B cell (primary cell): ENCODE data around the gene ITGB6. TPM values are rescaled to one million over a fixed set of nuclear protein-coding genes. Genes with fewer than 3 reads are reported as not detected.

Experiments
- ATAC-seq: fragments of 200-7000 bp; cut with Tn5 transposase; one replicate; pipeline ENCODE4 v1.10.0; 2021; ENCODE audit warnings: low read depth, mild to moderate bottlenecking, moderate number of reproducible peaks, moderate library complexity
- CTCF ChIA-PET: fragments of 350-600 bp; sonication (Branson Sonifier 250); formaldehyde crosslinking; loops from one replicate; lab custom pipeline; 2021; ENCODE audit warnings: antibody characterized with exemption, inconsistent platforms; lab: Charles Lee
- POLR2A ChIA-PET: fragments of 350-600 bp; sonication (Branson Sonifier 250); formaldehyde crosslinking; loops from one replicate; lab custom pipeline; 2021; ENCODE audit warnings: antibody characterized with exemption; lab: Charles Lee
- DNase-seq: peaks from one replicate; pipeline ENCODE4 v3.0.0; 2013
- H2AFZ ChIP-seq: 2 replicates; pipeline ENCODE4 v1.6.1; 2012; ENCODE audit warnings: mild to moderate bottlenecking, low read depth, low read length; ENCODE audit not compliant: insufficient read depth, poor library complexity, severe bottlenecking
- H3K27ac ChIP-seq, 2 donors: 1 replicate in 1 of 2; 2 replicates in 1 of 2; pipeline ENCODE4 v1.5.1; 2012 to 2013; ENCODE audit warnings: low read length in 2 of 2, mild to moderate bottlenecking in 2 of 2, moderate library complexity in 1 of 2
- H3K27me3 ChIP-seq, 4 experiments: fragments of 200-600 bp in 1 of 4; sonication (generic) in 1 of 4; replicated peaks in 1 of 4; 1 replicate in 2 of 4; 2 replicates in 2 of 4; pipeline versions ENCODE4 v1.6.1 to v1.7.0; 2013 to 2016; ENCODE audit warnings: low read length in 3 of 4, mild to moderate bottlenecking in 2 of 4, mixed read lengths in 1 of 4, moderate library complexity in 1 of 4; ENCODE audit not compliant: insufficient read depth in 4 of 4, control insufficient read depth in 3 of 4; ENCODE audit errors: control extremely low read depth in 1 of 4
- H3K36me3 ChIP-seq, 2 experiments: replicated peaks in 1 of 2; 1 replicate in 1 of 2; 2 replicates in 1 of 2; pipeline versions ENCODE4 v1.6.1 to v1.7.1; 2013; ENCODE audit warnings: low read length in 1 of 2; ENCODE audit not compliant: insufficient read depth in 2 of 2, control insufficient read depth in 1 of 2; ENCODE audit errors: control extremely low read depth in 1 of 2, extremely low read depth in 1 of 2
- H3K4me1 ChIP-seq, 2 donors: fragments of 200-600 bp in 1 of 2; sonication (generic) in 1 of 2; 1 replicate in 1 of 2; 2 replicates in 1 of 2; pipeline versions ENCODE4 v1.5.1 to v1.6.1; 2013 to 2017; ENCODE audit warnings: low read length in 2 of 2; ENCODE audit not compliant: control insufficient read depth in 2 of 2, insufficient read depth in 2 of 2
- H3K4me2 ChIP-seq: replicated peaks from 2 replicates; pipeline ENCODE3; 2012; ENCODE audit warnings: mild to moderate bottlenecking, low read depth, low read length; ENCODE audit not compliant: poor library complexity, severe bottlenecking
- H3K4me3 ChIP-seq, 5 experiments: fragments of 200-600 bp in 1 of 5; sonication (generic) in 1 of 5; 1 replicate in 3 of 5; 2 replicates in 2 of 5; pipeline versions ENCODE4 v1.5.1 to v1.7.0; 2011 to 2016; ENCODE audit warnings: low read length in 4 of 5, mild to moderate bottlenecking in 4 of 5, low read depth in 2 of 5, control low read depth in 1 of 5, moderate library complexity in 1 of 5; ENCODE audit not compliant: insufficient read depth in 1 of 5; ENCODE audit errors: control extremely low read depth in 1 of 5, extremely low read depth in 1 of 5
- H3K79me2 ChIP-seq: fragments of 200-600 bp; sonication (generic); one replicate; pipeline ENCODE4 v1.6.0; 2016; ENCODE audit warnings: low read length; ENCODE audit not compliant: control insufficient read depth, insufficient read depth
- H3K9ac ChIP-seq: fragments of 200-600 bp; sonication (generic); 2 replicates; pipeline ENCODE4 v1.6.1; 2017; ENCODE audit warnings: mild to moderate bottlenecking, low read length, moderate library complexity
- H3K9me3 ChIP-seq, 3 donors: one replicate each; pipeline versions ENCODE4 v1.6.1 to v1.7.1; 2013; ENCODE audit warnings: low read length in 2 of 3; ENCODE audit not compliant: control insufficient read depth in 2 of 3, insufficient read depth in 1 of 3; ENCODE audit errors: control extremely low read depth in 1 of 3
- H4K20me1 ChIP-seq: 2 replicates; pipeline ENCODE4 v1.6.0; 2012; ENCODE audit warnings: mild to moderate bottlenecking, low read length; ENCODE audit not compliant: insufficient read depth, control insufficient read depth, poor library complexity, severe bottlenecking
- H3K27ac Mint-ChIP-seq: one replicate; pipeline ENCODE4 v1.8.0; 2021; ENCODE audit warnings: mixed read lengths
- H3K27me3 Mint-ChIP-seq: one replicate; pipeline ENCODE4 v1.8.0; 2021; ENCODE audit warnings: mixed read lengths
- H3K4me1 Mint-ChIP-seq: one replicate; pipeline ENCODE4 v1.8.0; 2021; ENCODE audit warnings: mixed read lengths
- H3K4me3 Mint-ChIP-seq: one replicate; pipeline ENCODE4 v1.8.0; 2021; ENCODE audit warnings: mixed read lengths
- H3K9me3 Mint-ChIP-seq: one replicate; pipeline ENCODE4 v1.8.0; 2022; ENCODE audit warnings: mixed read lengths; ENCODE audit not compliant: insufficient read depth
- EZH2 ChIP-seq: IDR thresholded peaks from 2 replicates; pipeline ENCODE4 v1.6.1; 2012; ENCODE audit warnings: borderline replicate concordance, low read depth, mild to moderate bottlenecking, moderate library complexity, low read length; ENCODE audit not compliant: insufficient read depth, poor library complexity, severe bottlenecking
- WGBS: methylation state at CpG from one replicate; pipeline ENCODE4 v1.1.5; 2013; ENCODE audit warnings: missing lambda C conversion rate; ENCODE audit not compliant: insufficient coverage; 5-methylcytosine and 5-hydroxymethylcytosine counted together
- intact Hi-C: fragments of 100-400 bp; cut with micrococcal nuclease; formaldehyde crosslinking; loops from one replicate; pipeline ENCODE4 v1.10.0; 2022
- polyA plus RNA-seq: library from polyadenylated mRNA; depleted of rRNA; stranded (reverse); fragments of >200 nt; gene quantifications from 2 replicates; pipeline ENCODE4 v1.2.3, GENCODE V29; 2012
- total RNA-seq, 2 donors: library from RNA; stranded (reverse); fragments of 120-200 nt in 1 of 2; gene quantifications; 1 replicate in 1 of 2; 2 replicates in 1 of 2; pipeline versions ENCODE4 v1.2.3 to v1.2.4, GENCODE V29; 2013 to 2022
- TF ChIP-seq, protein P1 (sequence below): fragments of 200-600 bp; IDR thresholded peaks from one replicate; pipeline ENCODE4 v1.8.0; 2022; ENCODE audit warnings: antibody characterized with exemption, mild to moderate bottlenecking

Gene ITGB6
- total and polyA plus RNA-seq, 2 donors (not counting 1 experiment from before 2014, with no cell fraction given): not detected

DNA sequence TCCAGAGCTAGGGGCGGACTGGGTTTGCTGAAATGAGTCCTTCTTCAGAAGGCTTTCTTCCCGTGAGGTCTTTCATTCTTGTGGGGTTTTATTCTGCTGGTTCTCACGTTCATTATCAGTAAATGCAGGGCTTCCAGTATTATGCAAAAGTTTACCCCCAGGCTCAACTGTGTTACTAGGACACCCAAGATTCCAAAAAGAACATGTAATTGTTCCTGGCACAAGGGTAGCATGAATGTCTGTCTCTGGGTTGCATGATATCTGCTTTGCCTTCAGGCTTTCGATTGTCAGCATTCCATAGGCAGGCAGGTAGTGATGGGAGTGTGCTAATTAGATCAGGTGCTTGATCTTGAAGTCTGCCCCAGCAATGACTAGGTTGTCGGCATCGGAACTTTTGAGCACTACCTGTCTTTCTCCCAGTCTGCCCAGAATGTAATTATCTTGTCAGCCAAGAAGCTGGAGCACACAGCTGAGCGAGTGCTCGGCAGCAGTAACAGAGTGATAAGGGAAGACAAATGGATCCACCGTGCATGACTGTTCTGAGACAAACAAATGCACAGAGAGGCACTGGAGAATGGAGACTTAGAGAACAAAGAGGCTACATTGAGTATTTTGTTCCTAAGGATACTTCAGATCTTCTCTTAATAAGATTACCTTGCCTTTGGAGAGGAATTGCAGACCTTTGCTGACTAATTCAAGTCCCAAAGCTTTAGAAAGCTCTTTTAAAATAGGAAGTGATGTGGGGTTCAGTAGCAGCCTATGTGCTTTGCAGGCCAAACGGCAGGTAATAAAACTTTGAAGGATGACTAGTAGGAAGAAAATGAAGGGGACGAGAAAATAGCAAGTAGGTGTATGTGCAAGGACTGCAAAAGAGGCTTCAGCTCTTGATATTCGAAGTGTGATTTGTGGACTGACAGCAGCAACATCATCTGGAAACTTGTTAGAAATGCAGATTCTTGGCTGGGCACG is 41.9 kb downstream of the ITGB6 start:
- H4K20me1 ChIP-seq: no peaks in the 10 kb centered on the region
- H3K9ac ChIP-seq: no peak overlapping the region
- no peak for TF ChIP-seq EZH2
- TF ChIP-seq, protein P1, sequence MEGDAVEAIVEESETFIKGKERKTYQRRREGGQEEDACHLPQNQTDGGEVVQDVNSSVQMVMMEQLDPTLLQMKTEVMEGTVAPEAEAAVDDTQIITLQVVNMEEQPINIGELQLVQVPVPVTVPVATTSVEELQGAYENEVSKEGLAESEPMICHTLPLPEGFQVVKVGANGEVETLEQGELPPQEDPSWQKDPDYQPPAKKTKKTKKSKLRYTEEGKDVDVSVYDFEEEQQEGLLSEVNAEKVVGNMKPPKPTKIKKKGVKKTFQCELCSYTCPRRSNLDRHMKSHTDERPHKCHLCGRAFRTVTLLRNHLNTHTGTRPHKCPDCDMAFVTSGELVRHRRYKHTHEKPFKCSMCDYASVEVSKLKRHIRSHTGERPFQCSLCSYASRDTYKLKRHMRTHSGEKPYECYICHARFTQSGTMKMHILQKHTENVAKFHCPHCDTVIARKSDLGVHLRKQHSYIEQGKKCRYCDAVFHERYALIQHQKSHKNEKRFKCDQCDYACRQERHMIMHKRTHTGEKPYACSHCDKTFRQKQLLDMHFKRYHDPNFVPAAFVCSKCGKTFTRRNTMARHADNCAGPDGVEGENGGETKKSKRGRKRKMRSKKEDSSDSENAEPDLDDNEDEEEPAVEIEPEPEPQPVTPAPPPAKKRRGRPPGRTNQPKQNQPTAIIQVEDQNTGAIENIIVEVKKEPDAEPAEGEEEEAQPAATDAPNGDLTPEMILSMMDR: no peak
- no peak for DNase-seq
- WGBS: 85% methylated on average over 13 of the region's 13 CpGs
- no peak overlapping the region for H3K27ac ChIP-seq
- no peak overlapping the region for H3K4me2 ChIP-seq
- peaks cover 0 to 3% (median 0%) of the 10 kb centered on the region in 4 experiments for H3K27me3 ChIP-seq
- intact Hi-C loops: no loop called here
- peaks cover 2% of the 10 kb centered on the region for H3K9me3 Mint-ChIP-seq
- CTCF ChIA-PET: no interaction called here
- no peaks in the 10 kb centered on the region for H3K4me1 Mint-ChIP-seq
- H3K4me3 ChIP-seq: no peak overlapping the region
- no peaks in the 10 kb centered on the region for H3K79me2 ChIP-seq
- no peak for ATAC-seq
- POLR2A ChIA-PET: no interaction called here
- H2AFZ ChIP-seq: no peak overlapping the region
- H3K36me3 ChIP-seq: no peaks in the 10 kb centered on the region
- H3K9me3 ChIP-seq: no peaks in the 10 kb centered on the region
- peaks cover 11% of the 10 kb centered on the region for H3K27me3 Mint-ChIP-seq
- no peak overlapping the region for H3K4me3 Mint-ChIP-seq
- no peaks in the 10 kb centered on the region for H3K4me1 ChIP-seq
- H3K27ac Mint-ChIP-seq: no peak overlapping the region

DNA sequence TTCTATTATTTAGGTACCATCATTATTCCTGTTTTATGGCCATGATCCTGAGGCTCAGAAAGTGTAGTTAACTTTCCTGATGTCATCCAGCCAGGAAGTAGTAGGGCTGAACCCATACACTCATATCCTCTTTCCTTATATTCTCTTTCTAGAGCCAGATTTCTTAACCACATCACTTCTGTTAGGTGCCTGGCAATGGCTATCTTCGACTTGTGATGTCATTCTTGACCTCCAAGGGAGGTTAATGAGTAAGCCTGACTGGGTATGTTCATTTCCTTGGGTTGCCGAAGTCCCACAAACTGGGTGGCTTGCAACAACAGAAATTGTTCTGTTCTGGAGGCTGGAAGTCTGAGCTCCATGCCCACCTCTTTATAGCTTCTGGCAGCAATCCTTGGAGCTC is 43.4 kb downstream of the ITGB6 start:
- no peak for TF ChIP-seq EZH2
- TF ChIP-seq, protein P1: no peak
- ATAC-seq (no peak), DNase-seq (no peak)
- Histone ChIP-seq H3K27ac (no peak overlapping the region), H3K27me3 (peaks cover 0 to 3% (median 0%) of the 10 kb centered on the region in 4 experiments), H4K20me1 (no peaks in the 10 kb centered on the region), H3K79me2 (no peaks in the 10 kb centered on the region), H3K4me1 (no peaks in the 10 kb centered on the region), H3K4me3 (no peak overlapping the region), H2AFZ (no peak overlapping the region), H3K4me2 (no peak overlapping the region), H3K9me3 (no peaks in the 10 kb centered on the region), H3K36me3 (no peaks in the 10 kb centered on the region), H3K9ac (no peak overlapping the region)
- ChIA-PET POLR2A (no interaction called here), CTCF (no interaction called here)
- no peak overlapping the region for H3K27ac Mint-ChIP-seq
- H3K9me3 Mint-ChIP-seq: peaks cover 2% of the 10 kb centered on the region
- intact Hi-C loops: no loop called here
- WGBS: 100% methylated on average over 2 of the region's 2 CpGs
- H3K4me3 Mint-ChIP-seq: no peak overlapping the region
- H3K27me3 Mint-ChIP-seq: peaks cover 11% of the 10 kb centered on the region
- H3K4me1 Mint-ChIP-seq: no peaks in the 10 kb centered on the region
